ENCODE data around the gene PTGDR2.

- TF ChIP-seq POLR2A (IDR thresholded peaks at IDR 0.05; ENCODE audit: low read length) = no peak
- TF ChIP-seq SMC3 (IDR thresholded peaks at IDR 0.05) = no peak
- no peak for TF ChIP-seq HMGXB4 (CRISPR knock-in tag; IDR thresholded peaks at IDR 0.05; ENCODE audit: borderline replicate concordance)
- no peak for TF ChIP-seq CEBPB (IDR thresholded peaks at IDR 0.05)
- no peak for TF ChIP-seq EP300 (IDR thresholded peaks at IDR 0.05)
These were observed 11.4 kb upstream of the PTGDR2 start, which contains the start of gene ZP1 for GRCh38 chr11:60866911-60867870.
